Neuronal stem cell (in vitro differentiated cells): ENCODE measurements around the gene MICB.
A peak's percentile ranks its signal among the peaks of the same experiment; 100 is the strongest.
"Not testable (repeated sequence)": the region's sequence is repeated elsewhere in the genome, so short reads cannot be mapped to it uniquely, and the experiment has no call there.

Experiments used
- DNase-seq: peaks from one replicate; pipeline ENCODE4 v3.0.0-alpha.2; 2013; ENCODE audit warnings: low spot score
- H2AFZ ChIP-seq: one replicate; pipeline ENCODE4 v1.6.1; 2013; ENCODE audit warnings: mild to moderate bottlenecking, low read length, inconsistent platforms
- H2AK5ac ChIP-seq: 2 replicates; pipeline ENCODE4 v1.6.1; 2013; ENCODE audit warnings: low read depth, mild to moderate bottlenecking, inconsistent platforms, low read length, moderate library complexity, mixed read lengths
- H2BK120ac ChIP-seq: 2 replicates; pipeline ENCODE4 v1.6.1; 2013; ENCODE audit warnings: low read depth, mild to moderate bottlenecking, inconsistent platforms, low read length, moderate library complexity, mixed read lengths
- H2BK12ac ChIP-seq: one replicate; pipeline ENCODE4 v1.6.1; 2013; ENCODE audit warnings: low read length, inconsistent platforms
- H2BK15ac ChIP-seq: 2 replicates; pipeline ENCODE4 v1.6.1; 2013; ENCODE audit warnings: mild to moderate bottlenecking, low read length, inconsistent platforms, mixed read lengths
- H2BK5ac ChIP-seq: one replicate; pipeline ENCODE4 v1.6.1; 2013; ENCODE audit warnings: inconsistent platforms, mild to moderate bottlenecking, low read length, moderate library complexity
- H3K14ac ChIP-seq: one replicate; pipeline ENCODE4 v1.6.1; 2013; ENCODE audit warnings: low read length, inconsistent platforms
- H3K18ac ChIP-seq: 2 replicates; pipeline ENCODE4 v1.6.1; 2013; ENCODE audit warnings: low read length, inconsistent platforms
- H3K23ac ChIP-seq: 2 replicates; pipeline ENCODE4 v1.6.1; 2013; ENCODE audit warnings: low read depth, mild to moderate bottlenecking, mixed read lengths, low read length, inconsistent platforms; ENCODE audit not compliant: poor library complexity
- H3K27ac ChIP-seq: replicated peaks from 3 replicates; pipeline ENCODE4 v1.5.1; 2013; ENCODE audit warnings: low read length, inconsistent platforms
- H3K27me3 ChIP-seq, 3 experiments: 2 replicates each; pipeline ENCODE4 v1.6.1; 2013; ENCODE audit warnings: low read length in 3 of 3, mild to moderate bottlenecking in 2 of 3, inconsistent platforms in 1 of 3, low read depth in 1 of 3, mixed read lengths in 1 of 3, moderate library complexity in 1 of 3; ENCODE audit not compliant: control insufficient read depth in 3 of 3, insufficient read depth in 3 of 3
- H3K36me3 ChIP-seq, 2 donors: replicated peaks in 1 of 2; 2 replicates each; pipeline ENCODE4 v1.6.1; 2013; ENCODE audit warnings: low read length in 2 of 2; ENCODE audit not compliant: control insufficient read depth in 2 of 2, insufficient read depth in 2 of 2
- H3K4ac ChIP-seq: 2 replicates; pipeline ENCODE4 v1.6.1; 2013; ENCODE audit warnings: inconsistent platforms, mild to moderate bottlenecking, low read length, moderate library complexity
- H3K4me1 ChIP-seq, 2 donors: 1 replicate in 1 of 2; 2 replicates in 1 of 2; pipeline ENCODE4 v1.6.1; 2013; ENCODE audit warnings: low read length in 2 of 2, low read depth in 1 of 2; ENCODE audit not compliant: control insufficient read depth in 2 of 2, insufficient read depth in 1 of 2
- H3K4me2 ChIP-seq: one replicate; pipeline ENCODE4 v1.6.1; 2013; ENCODE audit warnings: mild to moderate bottlenecking, low read length, inconsistent platforms; ENCODE audit not compliant: insufficient read depth, poor library complexity, severe bottlenecking
- H3K4me3 ChIP-seq, 2 donors: 2 replicates each; pipeline ENCODE4 v1.5.1; 2013; ENCODE audit warnings: low read length in 2 of 2, mild to moderate bottlenecking in 2 of 2, inconsistent platforms in 1 of 2, moderate library complexity in 1 of 2
- H3K79me1 ChIP-seq: one replicate; pipeline ENCODE4 v1.6.1; 2013; ENCODE audit warnings: low read depth, mild to moderate bottlenecking, inconsistent platforms, low read length, moderate library complexity
- H3K9ac ChIP-seq: one replicate; pipeline ENCODE4 v1.6.1; 2013; ENCODE audit warnings: mild to moderate bottlenecking, low read depth, low read length, inconsistent platforms; ENCODE audit not compliant: poor library complexity
- H3K9me3 ChIP-seq, 2 donors: replicated peaks in 1 of 2; 2 replicates each; pipeline versions ENCODE3 to v1.6.1; 2013; ENCODE audit warnings: low read length in 2 of 2, mild to moderate bottlenecking in 2 of 2, inconsistent platforms in 1 of 2, low read depth in 1 of 2, mixed read lengths in 1 of 2, moderate library complexity in 1 of 2; ENCODE audit not compliant: control insufficient read depth in 2 of 2, insufficient read depth in 1 of 2
- H4K8ac ChIP-seq: one replicate; pipeline ENCODE4 v1.6.1; 2013; ENCODE audit warnings: low read depth, mild to moderate bottlenecking, inconsistent platforms, low read length, moderate library complexity
- H4K91ac ChIP-seq: one replicate; pipeline ENCODE4 v1.6.1; 2013; ENCODE audit warnings: low read length, low read depth, mild to moderate bottlenecking, inconsistent platforms; ENCODE audit not compliant: poor library complexity
- WGBS, 2 donors: extraction: QIAGEN DNeasy Blood & Tissue Kit; methylation state at CpG; one replicate each; pipeline ENCODE4 v1.1.7; 2013; ENCODE audit warnings: missing lambda C conversion rate in 2 of 2, mixed read lengths in 1 of 2; ENCODE audit not compliant: insufficient read length in 2 of 2, insufficient replicate concordance in 1 of 2; ENCODE audit errors: extremely low coverage in 2 of 2; 5-methylcytosine and 5-hydroxymethylcytosine counted together

The MICB gene

DNA sequence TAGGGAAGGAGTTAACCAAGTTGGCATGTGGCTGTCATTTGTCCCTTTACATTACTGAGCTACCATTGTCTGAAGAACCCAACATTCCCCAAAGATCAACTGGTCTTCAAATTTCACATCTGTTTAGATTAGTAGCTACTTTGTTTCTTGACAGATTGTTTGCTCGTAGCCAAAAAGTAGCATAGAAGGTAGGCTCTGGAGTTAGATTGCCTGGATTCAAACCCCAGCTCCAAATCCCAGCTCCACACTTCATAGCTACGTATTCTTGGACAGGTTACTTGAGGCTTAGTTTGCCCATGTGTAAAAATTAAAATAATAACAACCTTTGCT lies 50.6 kb downstream of the MICB start:
- Histone ChIP-seq H3K9me3 (peaks cover 0 to 2% of the 10 kb centered on the region in 2 donors), H3K23ac (no peak overlapping the region), H2AFZ (no peak overlapping the region), H3K36me3 (peaks cover 6 to 50% of the 10 kb centered on the region in 2 donors), H2BK15ac (no peak overlapping the region), H3K27ac (no peak overlapping the region), H3K4me3 (peak overlapping the region in 1 of 2 donors; percentile 46), H4K8ac (peak overlapping the region; percentile 92), H3K4me1 (peaks cover 9 to 11% of the 10 kb centered on the region in 2 donors), H2AK5ac (peak overlapping the region; percentile 99), H3K4me2 (no peak overlapping the region), H3K14ac (no peak overlapping the region), H3K9ac (peak overlapping the region; percentile 89), H4K91ac (no peak overlapping the region), H3K4ac (no peak overlapping the region), H3K27me3 (no peaks in the 10 kb centered on the region), H2BK120ac (no peak overlapping the region), H3K79me1 (peaks cover 5% of the 10 kb centered on the region), H3K18ac (no peak overlapping the region), H2BK5ac (no peak overlapping the region), H2BK12ac (no peak overlapping the region)
- no peak for DNase-seq
- no CpG with 5 or more reads among the region's 2 CpGs for WGBS, 2 donors

DNA sequence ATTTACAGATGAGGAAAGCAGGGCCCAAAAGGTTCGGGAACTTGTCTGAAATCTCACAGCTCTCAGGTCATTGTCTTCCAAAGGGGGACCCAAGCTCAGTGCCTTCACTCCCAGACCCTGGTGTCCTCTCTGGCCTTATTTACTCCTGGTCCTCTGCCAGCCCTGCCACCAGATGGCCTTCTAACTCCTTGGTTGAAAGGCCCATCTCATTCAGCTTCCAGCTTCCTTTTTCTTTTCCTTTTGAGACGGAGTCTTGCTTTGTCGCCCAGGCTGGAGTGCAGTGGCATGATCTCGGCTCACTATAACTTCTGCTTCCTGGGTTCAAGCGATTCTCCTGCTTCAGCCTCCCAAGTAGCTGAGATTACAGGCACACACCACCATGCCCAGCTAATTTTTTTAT lies 53.4 kb downstream of the MICB start:
- H3K79me1 ChIP-seq, H3K4me3 ChIP-seq, H2AK5ac ChIP-seq, H4K91ac ChIP-seq, H3K18ac ChIP-seq, H2BK5ac ChIP-seq, H3K4me2 ChIP-seq, H2AFZ ChIP-seq, H2BK120ac ChIP-seq, H2BK12ac ChIP-seq, H3K27me3 ChIP-seq, H3K9me3 ChIP-seq, H3K14ac ChIP-seq, H2BK15ac ChIP-seq, H3K27ac ChIP-seq, H3K23ac ChIP-seq, H4K8ac ChIP-seq, H3K4me1 ChIP-seq, H3K4ac ChIP-seq, H3K9ac ChIP-seq: not testable (repeated sequence)
- DNase-seq = peak; percentile 40
- H3K36me3 ChIP-seq = peaks cover 11 to 72% of the 10 kb centered on the region in 2 donors
- WGBS, 2 donors = no CpG with 5 or more reads among the region's 5 CpGs

DNA sequence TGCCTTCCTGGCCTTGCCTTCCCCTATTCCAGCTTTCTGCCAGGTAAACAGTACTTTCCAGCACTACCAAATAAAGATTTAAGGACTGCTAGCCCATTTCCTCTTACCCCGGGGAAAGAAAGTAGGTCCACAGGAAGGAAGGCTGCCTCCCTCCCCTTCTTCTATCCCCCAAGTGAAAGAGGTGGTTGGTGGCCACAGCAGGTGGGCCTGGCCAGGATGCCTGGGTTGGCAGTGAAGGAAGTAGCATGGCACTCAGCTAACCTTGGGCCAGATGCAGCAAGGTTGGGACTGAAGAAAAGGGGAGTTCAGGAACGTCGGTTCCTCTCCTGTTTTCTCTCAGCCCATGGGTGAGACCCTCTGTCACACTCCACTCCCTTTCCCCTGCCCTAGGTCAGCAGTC lies 58.4 kb downstream of the MICB start:
- no peak overlapping the region for H3K4me2 ChIP-seq
- no peak overlapping the region for H3K14ac ChIP-seq
- H3K4me3 ChIP-seq = peak overlapping the region in 1 of 2 donors; percentile 6
- no peak overlapping the region for H2BK12ac ChIP-seq
- H3K27ac ChIP-seq = no peak overlapping the region
- H3K4ac ChIP-seq = no peak overlapping the region
- H3K23ac ChIP-seq = peak overlapping the region; percentile 67
- no peak overlapping the region for H2BK15ac ChIP-seq
- no peak overlapping the region for H3K9ac ChIP-seq
- H2AFZ ChIP-seq = no peak overlapping the region
- no peak overlapping the region for H4K91ac ChIP-seq
- no peak overlapping the region for H4K8ac ChIP-seq
- H3K9me3 ChIP-seq = no peaks in the 10 kb centered on the region
- H3K18ac ChIP-seq = no peak overlapping the region
- peaks cover 0 to 7% of the 10 kb centered on the region in 2 donors for H3K4me1 ChIP-seq
- WGBS, 2 donors = no CpG with 5 or more reads among the region's 3 CpGs
- H3K79me1 ChIP-seq = peaks cover 6% of the 10 kb centered on the region
- H3K27me3 ChIP-seq = no peaks in the 10 kb centered on the region
- no peak overlapping the region for H2BK120ac ChIP-seq
- DNase-seq = no peak
- no peak overlapping the region for H2AK5ac ChIP-seq
- peaks cover 37 to 86% of the 10 kb centered on the region in 2 donors for H3K36me3 ChIP-seq
- H2BK5ac ChIP-seq = no peak overlapping the region

DNA sequence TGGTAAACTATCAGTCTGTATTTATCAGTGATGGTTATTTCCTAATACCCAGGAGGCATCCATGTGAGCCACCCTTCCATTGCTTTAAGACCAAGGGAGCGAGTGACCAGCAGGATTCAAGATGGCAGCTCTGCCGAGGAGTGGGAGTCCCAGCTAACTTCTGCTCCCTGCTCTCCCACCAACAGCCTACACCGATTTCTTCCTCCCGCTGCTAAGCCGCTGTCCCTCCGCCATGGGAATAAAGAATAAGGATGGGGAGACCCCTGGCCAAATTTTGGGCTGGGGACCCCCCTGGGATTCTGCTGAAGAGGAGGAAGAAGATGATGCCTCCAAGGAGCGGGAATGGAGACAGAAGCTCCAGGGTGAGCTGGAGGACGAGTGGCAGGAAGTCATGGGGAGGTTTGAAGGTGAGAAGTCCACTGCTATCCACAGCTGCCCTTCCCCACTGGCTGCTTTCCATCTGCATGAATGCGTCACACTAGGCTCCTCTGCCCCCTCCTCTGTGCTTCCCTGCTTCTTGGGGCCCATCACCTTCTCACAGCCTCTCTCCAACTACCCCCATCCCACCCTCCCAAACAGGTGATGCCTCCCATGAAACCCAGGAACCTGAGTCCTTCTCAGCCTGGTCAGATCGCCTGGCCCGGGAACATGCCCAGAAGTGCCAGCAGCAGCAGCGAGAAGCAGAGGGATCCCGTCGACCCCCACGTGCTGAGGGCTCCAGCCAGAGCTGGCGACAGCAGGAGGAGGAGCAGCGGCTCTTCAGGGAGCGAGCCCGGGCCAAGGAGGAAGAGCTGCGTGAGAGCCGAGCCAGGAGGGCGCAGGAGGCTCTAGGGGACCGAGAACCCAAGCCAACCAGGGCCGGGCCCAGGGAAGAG lies 59.7 kb downstream of the MICB start:
- H2BK12ac ChIP-seq = no peak overlapping the region
- no CpG with 5 or more reads among the region's 24 CpGs for WGBS, 2 donors
- no peak overlapping the region for H2AK5ac ChIP-seq
- H3K18ac ChIP-seq = no peak overlapping the region
- H3K4me3 ChIP-seq = no peak overlapping the region
- H3K36me3 ChIP-seq = peaks cover 37 to 75% of the 10 kb centered on the region in 2 donors
- H3K27ac ChIP-seq = no peak overlapping the region
- H3K79me1 ChIP-seq = peaks cover 6% of the 10 kb centered on the region
- H3K4me1 ChIP-seq = peaks cover 0 to 7% of the 10 kb centered on the region in 2 donors
- H3K9me3 ChIP-seq = no peaks in the 10 kb centered on the region
- DNase-seq = no peak
- no peak overlapping the region for H3K9ac ChIP-seq
- H4K91ac ChIP-seq = no peak overlapping the region
- H2BK5ac ChIP-seq = no peak overlapping the region
- peak overlapping the region; percentile 73 for H3K23ac ChIP-seq
- no peak overlapping the region for H2BK120ac ChIP-seq
- no peaks in the 10 kb centered on the region for H3K27me3 ChIP-seq
- H2BK15ac ChIP-seq = no peak overlapping the region
- no peak overlapping the region for H3K4ac ChIP-seq
- no peak overlapping the region for H3K14ac ChIP-seq
- H3K4me2 ChIP-seq = no peak overlapping the region
- H2AFZ ChIP-seq = no peak overlapping the region
- H4K8ac ChIP-seq = no peak overlapping the region
